GM18526 (cell line): ENCODE measurements around the gene CCDC77.

Experiments used
- POLR2A ChIP-seq: IDR thresholded peaks from 3 replicates; pipeline ENCODE4 v1.6.1; 2011; ENCODE audit not compliant: insufficient read length; ENCODE audit errors: extremely low read depth

The CCDC77 gene

DNA sequence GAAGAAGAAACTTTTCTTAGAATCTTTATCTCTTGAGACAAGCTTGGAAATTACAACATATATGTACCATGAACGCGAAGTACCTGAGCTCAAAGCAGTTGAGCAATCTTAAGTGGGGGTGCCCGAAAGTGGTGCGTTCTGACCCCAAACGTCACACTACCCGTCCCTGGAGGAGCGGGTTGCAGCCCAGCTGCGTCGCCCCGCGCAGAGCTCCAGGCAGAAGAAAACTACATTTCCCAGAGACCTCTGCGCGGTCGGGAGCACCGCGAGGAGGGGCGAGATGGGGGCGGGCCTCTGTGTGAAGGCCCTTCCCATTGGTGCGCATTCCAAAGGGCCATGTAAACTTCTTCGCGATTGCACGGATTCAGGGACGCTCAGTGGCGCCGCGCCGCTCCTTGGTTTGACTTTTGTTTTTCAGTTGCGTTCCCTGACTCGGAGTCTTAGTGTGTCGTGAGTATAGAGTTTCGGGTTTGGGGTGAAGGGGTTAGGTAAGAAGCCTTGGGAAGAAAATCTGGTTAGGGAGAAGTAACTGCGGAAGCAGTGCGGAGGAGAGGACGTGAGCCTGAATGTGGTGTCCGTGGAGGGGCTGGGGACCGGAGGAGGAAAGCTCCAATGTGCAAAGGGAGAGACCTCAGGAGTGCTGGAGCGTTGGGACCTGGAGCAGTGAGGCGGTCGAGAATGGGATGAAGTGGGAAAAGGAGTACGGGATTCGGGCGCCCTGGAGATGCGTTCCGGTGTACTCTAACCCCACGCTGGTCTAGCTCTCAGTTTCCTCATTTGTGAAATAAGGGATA, at the start of gene CCDC77:
CCDC77 (plus strand) TSS at position 410 of the 794 bp plus-strand sequence. CDS start 7,740 bp downstream, outside the sequence.
- TF ChIP-seq POLR2A, result peak; percentile 34

DNA sequence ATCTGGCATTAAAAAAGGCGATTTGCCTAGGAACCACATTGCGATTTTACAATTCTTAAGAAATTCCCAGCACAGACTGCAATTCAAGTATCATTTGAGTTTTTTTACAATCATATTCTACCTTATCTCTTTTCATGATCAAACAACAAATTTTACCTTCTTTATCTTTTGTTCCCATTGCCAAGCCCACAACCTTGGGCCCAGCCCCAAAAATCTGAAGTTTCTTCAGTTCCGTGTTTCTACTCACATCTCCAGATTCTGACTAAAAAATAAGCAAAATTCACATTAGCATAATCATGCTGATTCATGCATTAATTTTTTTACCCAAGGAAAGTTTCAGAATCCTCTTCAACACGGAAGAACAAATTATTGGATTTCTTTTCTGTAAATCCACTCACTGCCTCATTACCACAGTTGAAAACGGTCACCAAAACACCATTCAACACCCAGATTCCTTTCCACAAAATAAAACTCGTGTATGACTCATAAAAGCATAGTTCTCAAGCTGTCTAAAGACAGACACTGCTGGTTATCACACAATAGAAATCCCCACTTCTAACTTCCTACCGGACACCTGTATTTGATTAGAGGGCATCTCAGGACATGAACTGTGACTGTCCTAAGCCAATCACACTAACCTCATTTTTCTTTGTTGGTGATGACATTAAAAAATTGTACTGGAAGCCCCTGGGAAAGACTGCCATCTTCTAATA, 45.0 kb upstream of the CCDC77 start:
- TF ChIP-seq POLR2A, result no peak

- no peak for TF ChIP-seq POLR2A
Observed at GRCh38 chr12:359091-359490, 42.4 kb upstream of the CCDC77 start.

GRCh38 chr12:366820-367219, 34.6 kb upstream of the CCDC77 start:
- TF ChIP-seq POLR2A, result no peak

GRCh38 chr12:367972-368371, 33.5 kb upstream of the CCDC77 start:
- no peak for TF ChIP-seq POLR2A

GRCh38 chr12:386651-387050, 14.8 kb upstream of the CCDC77 start:
- no peak for TF ChIP-seq POLR2A

DNA sequence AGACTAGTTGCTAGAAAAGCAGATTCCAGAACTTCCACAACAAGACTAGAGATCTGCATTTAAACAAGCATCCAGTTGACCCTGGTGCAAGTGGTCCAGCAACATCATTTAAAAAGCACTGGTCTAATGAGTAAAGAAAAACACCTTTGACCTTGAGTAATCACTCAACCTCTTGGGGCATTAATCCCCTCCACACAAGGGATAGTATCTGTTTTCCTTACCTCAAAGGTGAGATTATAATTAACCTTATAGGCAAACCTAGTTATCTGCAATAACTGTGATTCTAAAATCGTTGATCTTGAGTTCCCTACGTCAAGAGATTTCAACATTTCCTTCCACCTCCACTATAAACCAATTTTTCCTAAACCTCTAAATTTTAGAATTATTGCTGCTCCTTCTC, 13.4 kb upstream of the CCDC77 start:
- no peak for TF ChIP-seq POLR2A

DNA sequence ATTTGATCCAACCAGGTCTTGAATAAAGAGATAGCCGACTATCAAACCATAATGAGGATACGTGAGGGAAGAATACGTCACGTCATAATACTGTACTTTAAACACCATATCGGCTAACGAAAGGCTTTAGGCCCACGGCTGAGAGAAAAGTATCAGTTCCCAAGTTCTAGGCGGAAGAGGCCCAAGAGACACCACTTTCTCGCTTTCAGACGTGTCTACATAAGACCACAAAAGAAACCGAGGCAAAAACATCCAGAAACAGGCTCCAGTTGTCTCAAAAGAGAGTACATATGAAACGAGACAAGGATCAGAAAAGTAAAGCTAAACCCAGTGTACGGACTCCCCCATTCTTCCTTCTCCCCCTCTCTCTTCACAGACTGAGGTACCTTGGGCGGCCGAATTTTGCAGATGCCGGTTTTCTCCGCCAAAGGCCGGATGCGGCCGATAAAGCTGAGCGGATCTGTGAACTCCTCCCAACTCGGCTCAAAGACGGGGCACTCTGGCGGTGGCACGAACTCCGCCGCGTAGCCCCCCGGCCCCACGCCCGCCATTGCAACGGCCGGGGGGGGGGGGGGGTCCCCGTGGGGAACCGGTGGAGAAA, 12.8 kb upstream of the CCDC77 start:
- TF ChIP-seq POLR2A, result no peak

GRCh38 chr12:389142-390096, 12.0 kb upstream of the CCDC77 start, which contains the start of gene KDM5A:
TSS of gene KDM5A (minus strand) at chr12:389320. CDS start at chr12:389091, 229 bp downstream.
- TF ChIP-seq POLR2A, result peak; percentile 64

DNA sequence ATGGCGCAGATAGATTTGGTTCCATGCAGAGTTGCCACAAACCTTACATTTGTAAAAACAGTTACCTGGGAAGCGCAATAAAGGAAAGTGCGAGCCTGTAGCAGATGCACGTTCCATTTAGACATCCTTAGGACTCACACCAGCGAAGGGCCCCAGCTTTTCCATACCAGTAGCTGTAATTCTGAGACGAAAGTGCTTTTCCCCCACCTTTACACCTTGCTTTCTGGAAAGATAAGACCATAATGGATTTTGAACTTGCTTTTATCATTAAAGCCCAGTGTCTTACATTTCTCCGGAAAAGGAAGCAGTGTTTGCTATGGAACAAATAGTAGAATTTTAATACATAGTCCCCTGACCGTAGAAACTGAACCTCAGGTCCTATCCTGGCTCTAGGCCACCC, 616 bp upstream of the CCDC77 start:
- TF ChIP-seq POLR2A, result no peak

- no peak for TF ChIP-seq POLR2A
Observed at GRCh38 chr12:402029-402389, 565 bp downstream of the CCDC77 start.

- TF ChIP-seq POLR2A, result no peak
Observed at GRCh38 chr12:414859-415258, 13.4 kb downstream of the CCDC77 start.

GRCh38 chr12:418432-418831, 17.0 kb downstream of the CCDC77 start:
- no peak for TF ChIP-seq POLR2A

- no peak for TF ChIP-seq POLR2A
Observed at GRCh38 chr12:422526-422925, 21.1 kb downstream of the CCDC77 start.
